Activated CD4-positive, alpha-beta T cell treated with anti-CD3 and anti-CD28 coated beads, Interleukin-2, amount 50 U/mL, for 16 hours (primary cell): Measurements from ENCODE around the gene MINDY4.

ENCODE experiments used
- DNase-seq: peaks from one replicate; pipeline ENCODE4 v3.0.0-alpha.2; 2020

Gene MINDY4

GRCh38 chr7:30934732-30935568, 163.7 kb downstream of the MINDY4 start:
- DNase-seq: no peak

- DNase-seq: no peak
These were observed 164.3 kb downstream of the MINDY4 start for GRCh38 chr7:30935569-30935877.

GRCh38 chr7:30936650-30937245, 165.5 kb downstream of the MINDY4 start:
- no peak for DNase-seq

- DNase-seq: no peak
These were observed 166.2 kb downstream of the MINDY4 start for GRCh38 chr7:30937416-30937815.

GRCh38 chr7:30938435-30939316, 167.5 kb downstream of the MINDY4 start:
- DNase-seq: peak; percentile 76

GRCh38 chr7:30941582-30942323, 170.5 kb downstream of the MINDY4 start:
- DNase-seq: no peak
